Fibroblast of villous mesenchyme (primary cell): ENCODE data around the gene RBM47. TPM values are rescaled to one million over a fixed set of nuclear protein-coding genes. Genes with fewer than 3 reads are reported as not detected.

Experiments used
- DNase-seq: peaks from one replicate; pipeline ENCODE4 v3.0.0-alpha.2; 2010; ENCODE audit warnings: low read depth
- H3K4me3 ChIP-seq: 2 replicates; pipeline ENCODE4 v1.5.1; 2011; ENCODE audit warnings: low read depth, mild to moderate bottlenecking, low read length
- total RNA-seq: library from RNA; depleted of rRNA; stranded (reverse); fragments of >200 nt; gene quantifications from 2 replicates; pipeline ENCODE4 v1.2.3, GENCODE V29; 2012
- TF ChIP-seq, protein P1 (sequence below): IDR thresholded peaks from 2 replicates; pipeline ENCODE4 v1.5.1; 2012; ENCODE audit warnings: low read depth, mild to moderate bottlenecking, low read length; ENCODE audit not compliant: insufficient read depth

RBM47 gene
- total RNA-seq, 1 donor = 0.86 TPM

DNA sequence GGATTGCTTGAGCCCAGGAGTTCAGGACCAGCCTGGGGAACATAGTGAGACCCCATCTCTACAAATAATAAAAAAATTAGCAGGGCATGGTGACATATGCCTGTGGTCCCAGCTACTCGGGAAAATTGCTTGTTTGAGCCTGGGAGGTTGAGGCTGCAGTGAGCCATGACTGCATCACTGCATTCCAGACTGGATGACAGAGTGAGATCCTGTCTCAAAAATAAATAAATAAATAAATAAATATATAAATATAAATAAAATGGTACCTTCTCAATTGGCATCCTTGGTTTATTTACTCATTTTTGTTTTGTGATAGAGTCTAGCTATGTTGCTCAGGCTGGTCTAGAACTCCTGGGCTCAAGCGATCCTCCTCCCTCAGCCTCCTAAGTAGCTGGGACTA, 150.3 kb downstream of the RBM47 start:
- TF ChIP-seq, protein P1, sequence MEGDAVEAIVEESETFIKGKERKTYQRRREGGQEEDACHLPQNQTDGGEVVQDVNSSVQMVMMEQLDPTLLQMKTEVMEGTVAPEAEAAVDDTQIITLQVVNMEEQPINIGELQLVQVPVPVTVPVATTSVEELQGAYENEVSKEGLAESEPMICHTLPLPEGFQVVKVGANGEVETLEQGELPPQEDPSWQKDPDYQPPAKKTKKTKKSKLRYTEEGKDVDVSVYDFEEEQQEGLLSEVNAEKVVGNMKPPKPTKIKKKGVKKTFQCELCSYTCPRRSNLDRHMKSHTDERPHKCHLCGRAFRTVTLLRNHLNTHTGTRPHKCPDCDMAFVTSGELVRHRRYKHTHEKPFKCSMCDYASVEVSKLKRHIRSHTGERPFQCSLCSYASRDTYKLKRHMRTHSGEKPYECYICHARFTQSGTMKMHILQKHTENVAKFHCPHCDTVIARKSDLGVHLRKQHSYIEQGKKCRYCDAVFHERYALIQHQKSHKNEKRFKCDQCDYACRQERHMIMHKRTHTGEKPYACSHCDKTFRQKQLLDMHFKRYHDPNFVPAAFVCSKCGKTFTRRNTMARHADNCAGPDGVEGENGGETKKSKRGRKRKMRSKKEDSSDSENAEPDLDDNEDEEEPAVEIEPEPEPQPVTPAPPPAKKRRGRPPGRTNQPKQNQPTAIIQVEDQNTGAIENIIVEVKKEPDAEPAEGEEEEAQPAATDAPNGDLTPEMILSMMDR = no peak
- no peak for DNase-seq
- no peak overlapping the region for H3K4me3 ChIP-seq

DNA sequence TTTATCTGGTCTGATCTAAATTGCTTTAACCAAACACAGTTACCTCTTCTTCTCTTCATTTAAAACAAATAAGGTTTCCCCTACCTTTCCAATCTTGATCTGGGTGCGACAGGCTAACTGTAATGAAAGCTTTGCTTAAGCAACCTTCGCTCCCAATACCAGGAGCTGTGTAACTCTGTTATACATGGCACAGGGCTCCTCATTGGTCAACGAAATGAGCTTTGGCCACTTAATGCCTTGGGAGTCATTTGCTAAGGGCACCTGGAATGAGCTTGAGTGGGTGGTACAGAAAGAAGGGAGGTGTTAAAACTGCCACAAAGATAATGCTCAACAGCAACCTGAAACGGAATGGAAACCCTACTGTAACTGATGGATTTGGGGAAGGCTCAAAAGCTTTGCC, 154.1 kb downstream of the RBM47 start:
- no peak overlapping the region for H3K4me3 ChIP-seq
- DNase-seq = no peak
- TF ChIP-seq, protein P1 = no peak

DNA sequence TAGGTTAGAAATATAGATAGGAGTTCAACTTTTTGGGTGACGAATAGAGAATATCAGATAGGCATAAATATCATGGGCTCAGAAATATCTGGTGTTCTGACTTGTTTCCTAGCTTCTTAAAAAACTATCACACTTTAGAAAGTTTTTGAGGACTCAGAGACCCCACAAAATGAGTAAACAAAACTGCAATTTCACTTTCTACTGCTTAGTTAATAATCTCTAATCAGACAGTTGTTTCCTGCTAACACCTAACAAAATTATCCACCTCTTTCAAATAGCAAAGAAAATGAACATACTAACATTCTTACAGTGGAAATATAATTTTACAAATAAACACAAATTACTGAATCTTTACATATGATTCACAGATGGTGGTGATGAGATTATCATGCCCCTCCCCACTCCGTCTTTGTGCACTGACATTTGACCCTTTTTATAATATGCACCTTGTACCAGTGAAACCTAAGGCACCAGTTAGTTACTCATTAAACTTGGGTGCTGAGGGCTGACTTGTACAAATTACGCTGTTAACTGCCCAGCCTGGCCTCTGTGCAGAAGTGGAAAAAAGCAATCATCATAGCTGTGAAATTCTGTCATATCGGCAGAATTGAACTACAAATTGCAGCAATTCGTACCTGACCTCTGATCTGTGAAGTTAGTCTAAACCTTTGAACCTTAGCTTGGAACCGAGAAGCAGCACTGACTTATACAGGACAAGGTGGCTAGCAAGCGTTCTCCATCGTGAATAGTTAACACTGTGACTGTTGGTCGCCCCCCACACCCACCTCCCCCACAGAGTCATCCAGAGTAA, 155.9 kb downstream of the RBM47 start:
- no peak overlapping the region for H3K4me3 ChIP-seq
- no peak for DNase-seq
- TF ChIP-seq, protein P1 = no peak

DNA sequence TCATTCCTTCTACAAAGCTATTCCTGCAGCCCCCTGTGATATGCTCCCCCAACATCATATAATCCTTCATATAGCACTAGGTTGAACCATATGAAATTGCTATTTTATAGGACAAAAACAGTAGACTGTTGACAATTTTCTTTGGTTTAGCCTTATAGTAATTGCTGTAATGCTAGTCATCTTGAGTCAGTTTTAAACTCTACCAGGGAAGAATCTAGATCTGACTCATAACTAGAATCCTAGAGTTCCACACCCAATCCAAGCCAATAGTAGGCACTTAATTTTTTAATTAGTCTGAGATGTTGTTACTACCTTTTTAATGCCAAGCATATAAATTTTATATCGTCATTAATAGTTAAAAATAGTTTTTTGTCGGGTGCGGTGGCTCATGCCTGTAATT, 157.7 kb downstream of the RBM47 start:
- no peak overlapping the region for H3K4me3 ChIP-seq
- DNase-seq = no peak
- TF ChIP-seq, protein P1 = no peak

DNA sequence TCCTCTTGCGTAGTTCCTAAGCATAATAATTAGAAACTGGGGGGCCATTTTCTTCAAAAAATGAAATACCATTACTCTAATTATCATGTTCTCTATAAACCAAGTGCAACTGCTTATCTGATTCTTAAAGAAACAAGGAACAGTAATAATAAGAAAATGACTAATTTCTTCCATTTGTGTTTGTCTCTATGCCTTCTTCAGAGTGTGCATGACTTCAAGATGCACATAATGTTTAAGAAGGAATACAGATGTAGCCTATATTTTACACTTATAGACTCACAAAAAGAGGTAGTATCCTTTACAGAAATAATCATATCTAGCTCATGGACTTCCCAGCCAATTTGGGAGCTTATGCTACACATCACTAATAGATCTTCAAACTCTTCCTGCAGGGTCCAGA, 162.9 kb downstream of the RBM47 start:
- TF ChIP-seq, protein P1 = no peak
- no peak overlapping the region for H3K4me3 ChIP-seq
- no peak for DNase-seq

DNA sequence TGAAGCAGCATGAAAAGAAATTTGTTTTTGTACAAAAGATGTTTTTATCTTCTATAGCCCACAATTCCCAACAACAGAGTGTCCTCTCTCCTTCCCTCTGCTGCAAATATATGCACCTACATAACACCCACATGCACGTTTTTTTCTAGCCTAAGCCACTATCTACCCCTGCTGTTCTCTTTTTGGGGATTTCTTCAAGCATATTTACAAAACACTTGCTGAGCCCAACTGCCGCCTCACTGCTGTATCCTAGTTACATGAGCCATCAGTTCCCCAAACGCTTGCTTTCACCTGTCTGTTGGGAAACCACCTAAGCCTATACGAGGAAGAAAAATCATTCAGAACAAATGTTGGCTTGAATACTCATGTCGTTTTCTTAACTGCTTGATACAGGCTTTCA, 167.3 kb downstream of the RBM47 start:
- DNase-seq = no peak

More for the DNA sequence above, 167.3 kb downstream of the RBM47 start:
- H3K4me3 ChIP-seq = no peak overlapping the region
- TF ChIP-seq, protein P1 = no peak
